NCI-H1694 treated with DMSO at 0.1 percent for 48 hours (cell line): ENCODE results near the gene ZBTB1.
A peak's percentile ranks its signal among the peaks of the same experiment; 100 is the strongest.

Experiments
- DNase-seq: peaks from one replicate; lab custom pipeline; 2025; lab: John Stamatoyannopoulos, UW

The ZBTB1 gene

GRCh38 chr14:64504310-64504896, at the start of gene ZBTB1:
Gene ZBTB1, plus strand, starts transcription at chr14:64504770. Its CDS starts 16,735 bp downstream, at chr14:64521505.
- peak; percentile 83 for DNase-seq

- DNase-seq: no peak
Measured at GRCh38 chr14:64459405-64460136, 45.0 kb upstream of the ZBTB1 start.

- DNase-seq: no peak
Measured at GRCh38 chr14:64461221-64461620, 43.3 kb upstream of the ZBTB1 start.

- DNase-seq: no peak
Measured at GRCh38 chr14:64463195-64463594, 41.4 kb upstream of the ZBTB1 start.

GRCh38 chr14:64463873-64464272, 40.7 kb upstream of the ZBTB1 start:
- DNase-seq: no peak

- no peak for DNase-seq
Measured at GRCh38 chr14:64464651-64465050, 39.9 kb upstream of the ZBTB1 start.

- peak; percentile 78 for DNase-seq
Measured at GRCh38 chr14:64465191-64465822, 39.3 kb upstream of the ZBTB1 start, which contains the start of gene AKAP5. Gene AKAP5, plus strand, starts transcription at chr14:64465499. Its CDS starts 2,896 bp downstream, at chr14:64468395.

- peak; percentile 64 for DNase-seq
Measured at GRCh38 chr14:64465831-64466554, 38.6 kb upstream of the ZBTB1 start.

GRCh38 chr14:64467101-64467500, 37.5 kb upstream of the ZBTB1 start:
- DNase-seq: no peak

- no peak for DNase-seq
Measured at GRCh38 chr14:64467566-64467965, 37.0 kb upstream of the ZBTB1 start.

- no peak for DNase-seq
Measured at GRCh38 chr14:64468451-64468850, 36.1 kb upstream of the ZBTB1 start.

- no peak for DNase-seq
Measured at GRCh38 chr14:64474041-64474440, 30.5 kb upstream of the ZBTB1 start.

GRCh38 chr14:64474698-64475097, 29.9 kb upstream of the ZBTB1 start:
- DNase-seq: no peak

- no peak for DNase-seq
Measured at GRCh38 chr14:64475585-64476273, 28.8 kb upstream of the ZBTB1 start.

- DNase-seq: no peak
Measured at GRCh38 chr14:64476438-64476837, 28.1 kb upstream of the ZBTB1 start.

- peak; percentile 70 for DNase-seq
Measured at GRCh38 chr14:64478634-64479250, 25.8 kb upstream of the ZBTB1 start.

GRCh38 chr14:64488590-64489099, 15.9 kb upstream of the ZBTB1 start:
- DNase-seq: no peak

GRCh38 chr14:64491637-64492036, 12.9 kb upstream of the ZBTB1 start:
- no peak for DNase-seq

GRCh38 chr14:64493455-64493854, 11.1 kb upstream of the ZBTB1 start:
- DNase-seq: no peak

GRCh38 chr14:64495252-64495651, 9.3 kb upstream of the ZBTB1 start:
- no peak for DNase-seq

GRCh38 chr14:64496764-64497163, 7.8 kb upstream of the ZBTB1 start:
- DNase-seq: no peak
